ENCODE data around the gene CPPED1.
A peak's percentile ranks its signal among the peaks of the same experiment; 100 is the strongest.
"Not testable (repeated sequence)": the region's sequence is repeated elsewhere in the genome, so short reads cannot be mapped to it uniquely, and the experiment has no call there.

CPPED1 gene

DNA sequence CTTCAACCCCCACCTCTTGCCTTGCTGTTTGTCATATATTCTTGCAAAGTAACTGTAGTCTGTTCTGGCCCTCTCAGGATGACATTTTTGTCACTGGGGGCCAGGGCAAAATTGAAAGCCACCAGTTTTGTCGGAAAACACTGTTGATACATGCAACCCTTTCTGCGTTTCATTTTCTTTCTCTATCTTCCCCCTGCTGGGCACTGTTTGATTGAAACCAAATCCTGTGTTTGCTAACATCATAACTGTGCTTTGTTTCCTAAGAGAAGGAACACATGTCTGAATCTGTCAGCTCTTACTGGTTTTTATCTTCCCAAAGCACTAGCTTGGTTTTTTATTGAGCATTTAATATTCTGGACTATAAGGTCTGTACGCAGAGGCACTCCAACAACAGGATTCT, 11.7 kb upstream of the CPPED1 start:
- DNase-seq (ENCODE audit: low read depth in 1 of 2, low spot score in 1 of 2): peak in 1 of 2 experiments; percentile 17
- TF ChIP-seq JUND (IDR thresholded peaks at IDR 0.05; ENCODE audit: low read depth): no peak
- in situ Hi-C loops (cut with HindIII; ENCODE audit: low pct_unique_long_range_greater_than_20kb, low sequenced_read_pairs): no loop called here

DNA sequence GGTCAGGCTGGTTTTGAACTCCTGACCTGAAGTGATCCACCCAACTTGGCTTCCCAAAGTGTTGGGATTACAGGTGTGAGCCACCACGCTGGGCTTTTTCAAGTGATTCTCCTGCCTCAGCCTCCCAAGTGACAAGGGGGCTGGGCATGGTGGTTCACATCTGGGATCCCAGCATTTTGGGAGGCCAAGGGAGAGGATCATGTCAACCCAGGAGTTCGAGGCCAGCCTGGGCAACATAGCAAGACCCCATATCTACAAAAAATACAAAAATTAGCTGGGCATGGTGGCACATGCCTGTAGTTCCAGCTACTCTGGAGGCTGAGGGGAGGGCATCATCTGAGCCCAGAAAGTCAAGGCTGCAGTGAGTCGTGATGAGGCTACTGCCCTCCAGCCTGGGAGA, 10.0 kb upstream of the CPPED1 start:
- DNase-seq (ENCODE audit: low read depth in 1 of 2, low spot score in 1 of 2): not testable (repeated sequence)

DNA sequence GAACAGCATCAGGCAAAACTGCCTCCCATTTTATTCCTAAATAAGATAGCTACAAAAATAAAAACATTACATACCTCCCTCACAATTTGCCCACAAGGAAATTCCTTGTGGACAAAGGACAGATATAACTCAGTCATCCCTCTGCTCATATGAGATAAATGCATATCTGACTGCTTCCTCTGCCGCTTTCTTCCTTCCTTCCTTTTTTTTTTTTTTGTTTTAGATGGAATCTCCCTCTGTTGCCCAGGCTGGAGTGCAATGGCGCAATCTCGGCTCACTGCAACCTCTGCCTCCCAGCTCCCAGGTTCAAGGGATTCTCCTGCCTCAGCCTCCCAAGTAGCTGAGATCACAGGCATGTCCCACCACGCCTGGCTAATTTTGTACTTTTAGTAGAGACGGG, 9.6 kb upstream of the CPPED1 start:
- DNase-seq (ENCODE audit: low read depth in 1 of 2, low spot score in 1 of 2); in situ Hi-C loops (cut with HindIII; ENCODE audit: low pct_unique_long_range_greater_than_20kb, low sequenced_read_pairs): not testable (repeated sequence)

More for the DNA sequence above, 10.0 kb upstream of the CPPED1 start:
- in situ Hi-C loops (cut with HindIII; ENCODE audit: low pct_unique_long_range_greater_than_20kb, low sequenced_read_pairs): not testable (repeated sequence)

DNA sequence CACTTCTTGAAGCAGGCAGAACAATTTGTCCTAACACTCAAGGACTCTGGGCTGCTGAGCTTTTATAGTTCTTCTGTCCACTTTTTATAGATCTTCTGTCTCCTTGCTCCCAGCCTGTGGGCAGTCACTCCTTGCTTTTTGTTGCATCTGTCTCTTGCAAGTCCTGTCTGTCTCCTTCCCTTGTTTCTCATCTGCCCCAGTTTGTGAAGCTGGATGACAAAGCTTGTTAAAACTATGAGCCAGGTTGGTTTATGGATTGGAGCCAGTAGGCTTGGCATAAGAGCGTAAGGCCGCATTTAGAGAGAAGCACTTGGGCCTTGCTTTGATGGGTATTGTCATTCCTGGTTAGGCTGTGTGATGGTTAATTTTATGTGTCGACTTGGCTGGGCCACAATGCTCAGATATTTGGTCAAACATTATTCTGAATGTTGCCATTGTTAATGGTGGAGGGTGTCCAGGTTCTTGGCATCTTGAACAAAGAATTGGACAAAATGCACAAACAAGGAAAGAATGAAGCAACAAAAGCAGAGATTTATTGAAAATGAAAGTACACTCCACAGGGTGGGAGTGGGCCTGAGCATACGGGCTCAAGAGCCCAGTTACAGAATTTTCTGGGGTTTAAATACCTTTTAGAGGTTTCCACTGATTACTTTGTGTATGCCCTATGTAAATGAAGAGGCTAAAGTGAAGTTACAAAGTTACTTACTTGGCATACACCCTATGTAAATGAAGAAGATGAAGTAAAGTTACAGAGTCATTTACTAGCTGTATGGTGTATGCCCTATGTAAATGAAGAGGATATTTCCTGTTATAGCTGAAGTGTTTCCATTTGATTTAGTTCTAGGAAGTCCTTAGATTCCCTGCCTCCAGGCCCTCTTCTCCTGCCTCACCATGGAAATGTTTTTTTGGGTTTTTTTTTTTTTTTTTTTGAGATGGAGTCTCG, 8.0 kb upstream of the CPPED1 start:
- peak in 1 of 2 experiments; percentile 21 for DNase-seq (ENCODE audit: low read depth in 1 of 2, low spot score in 1 of 2)
- in situ Hi-C loops (cut with HindIII; ENCODE audit: low pct_unique_long_range_greater_than_20kb, low sequenced_read_pairs): no loop called here
- no peak for TF ChIP-seq JUND (IDR thresholded peaks at IDR 0.05; ENCODE audit: low read depth)

DNA sequence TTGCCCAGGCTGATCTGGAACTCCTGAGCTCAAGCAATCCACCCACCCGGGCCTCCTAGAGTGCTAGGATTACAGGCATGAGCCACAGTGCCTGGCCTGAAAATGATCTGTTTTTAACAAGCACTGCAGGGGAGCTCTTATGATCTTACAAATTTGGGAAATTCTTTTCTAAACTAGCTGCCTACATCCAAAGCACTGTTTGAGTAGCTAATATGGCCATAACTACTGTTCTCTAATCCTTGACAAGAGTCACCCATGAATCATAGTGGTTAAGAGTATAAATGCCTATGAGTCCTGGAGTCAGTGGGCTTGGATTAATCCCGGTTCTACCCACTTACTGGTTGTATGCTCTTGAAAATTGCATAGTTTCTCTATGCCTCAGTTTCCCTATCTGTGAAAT, 1.4 kb upstream of the CPPED1 start:
- no peak for TF ChIP-seq JUND (IDR thresholded peaks at IDR 0.05; ENCODE audit: low read depth)
- no peak for DNase-seq (ENCODE audit: low read depth in 1 of 2, low spot score in 1 of 2)

DNA sequence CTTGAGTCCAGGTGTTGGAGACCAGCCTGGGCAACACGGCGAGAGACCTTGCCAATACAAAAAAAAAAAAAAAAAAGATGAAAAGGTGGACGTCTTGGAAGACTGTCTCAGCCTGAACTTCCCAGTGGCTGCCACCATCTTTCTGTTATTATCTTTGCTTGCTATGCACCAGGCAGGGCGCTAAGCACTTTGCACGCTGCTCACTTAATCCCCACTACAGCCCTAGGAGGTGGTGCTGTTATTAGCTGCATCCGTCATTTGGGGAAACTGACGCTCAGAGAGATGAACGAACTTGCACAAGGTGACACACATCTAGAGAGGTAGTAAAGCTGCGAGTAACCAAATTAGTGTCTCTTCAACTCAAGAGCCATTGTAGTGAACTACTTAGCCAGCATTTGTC, 708 bp upstream of the CPPED1 start:
- DNase-seq (ENCODE audit: low read depth in 1 of 2, low spot score in 1 of 2): no peak
- TF ChIP-seq JUND (IDR thresholded peaks at IDR 0.05; ENCODE audit: low read depth): no peak
- in situ Hi-C loops (cut with HindIII; ENCODE audit: low pct_unique_long_range_greater_than_20kb, low sequenced_read_pairs): no loop called here

More for the DNA sequence above, 1.4 kb upstream of the CPPED1 start:
- in situ Hi-C loops (cut with HindIII; ENCODE audit: low pct_unique_long_range_greater_than_20kb, low sequenced_read_pairs): no loop called here

DNA sequence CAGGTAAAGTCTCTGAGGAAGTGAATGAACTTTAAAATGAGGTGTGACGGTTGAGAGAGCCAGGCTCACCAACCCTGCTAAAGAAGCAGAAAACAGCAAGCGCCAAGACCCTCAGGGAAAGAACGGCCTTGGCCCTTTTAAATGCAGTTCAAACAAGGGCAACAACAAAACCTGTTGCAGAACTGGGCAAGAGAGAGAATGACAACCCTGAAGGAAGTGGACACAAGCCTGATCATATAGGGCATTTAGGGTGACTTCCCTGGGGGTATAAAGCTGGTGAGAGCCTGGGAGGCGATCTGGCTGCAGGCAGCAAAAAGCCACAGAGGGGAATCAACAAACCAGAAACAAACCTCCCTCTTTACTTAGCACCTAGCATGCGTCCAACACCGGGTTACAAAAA, 1.0 kb downstream of the CPPED1 start:
- in situ Hi-C loops (cut with HindIII; ENCODE audit: low pct_unique_long_range_greater_than_20kb, low sequenced_read_pairs): no loop called here
- no peak for DNase-seq (ENCODE audit: low read depth in 1 of 2, low spot score in 1 of 2)
- no peak for TF ChIP-seq JUND (IDR thresholded peaks at IDR 0.05; ENCODE audit: low read depth)

DNA sequence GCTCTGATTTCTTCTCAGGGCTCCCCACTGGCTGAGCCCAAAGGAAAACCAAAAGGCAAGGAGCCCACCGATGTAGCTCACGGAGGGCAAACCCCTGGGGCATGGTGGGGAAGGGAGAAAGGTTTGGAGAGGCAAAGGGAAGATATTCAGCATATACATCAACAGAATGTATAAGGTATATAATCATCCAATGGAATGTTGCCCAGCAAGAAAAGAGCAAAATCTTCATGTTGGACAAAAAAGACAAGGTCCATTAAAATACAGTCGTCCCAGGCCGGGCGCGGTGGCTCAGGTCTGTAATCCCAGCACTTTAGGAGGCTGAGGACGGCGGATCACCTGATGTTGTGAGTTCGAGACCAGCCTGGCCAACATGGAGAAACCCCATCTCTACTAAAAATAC, 1.6 kb downstream of the CPPED1 start:
- no peak for DNase-seq (ENCODE audit: low read depth in 1 of 2, low spot score in 1 of 2)
- in situ Hi-C loops (cut with HindIII; ENCODE audit: low pct_unique_long_range_greater_than_20kb, low sequenced_read_pairs): no loop called here
- TF ChIP-seq JUND (IDR thresholded peaks at IDR 0.05; ENCODE audit: low read depth): no peak

DNA sequence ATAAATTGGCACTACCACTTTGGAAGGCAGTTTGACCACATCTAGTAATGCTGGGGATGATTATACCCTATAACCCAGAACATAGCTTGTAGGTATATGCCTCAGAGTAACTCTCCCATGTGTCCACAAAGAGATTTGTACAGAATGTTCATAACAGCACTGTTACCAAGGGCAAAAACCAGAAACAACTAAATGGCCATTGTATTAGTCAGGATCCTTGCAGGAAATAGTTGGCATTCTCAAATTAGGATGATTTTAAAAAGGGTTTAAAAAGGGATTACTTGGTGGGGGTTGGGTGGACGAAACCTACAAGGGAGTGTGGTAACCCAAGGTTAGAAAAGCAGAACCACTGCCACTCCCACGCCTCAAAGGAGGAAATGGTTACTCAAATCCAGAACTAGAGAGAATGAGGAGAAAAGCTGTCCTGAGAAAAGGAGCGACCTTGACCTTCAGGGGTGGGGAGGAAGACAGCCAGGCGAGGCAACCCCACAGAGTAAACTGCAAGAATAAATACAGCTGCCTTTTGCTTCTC, 2.1 kb downstream of the CPPED1 start:
- DNase-seq (ENCODE audit: low read depth in 1 of 2, low spot score in 1 of 2): no peak
- in situ Hi-C loops (cut with HindIII; ENCODE audit: low pct_unique_long_range_greater_than_20kb, low sequenced_read_pairs): no loop called here
- no peak for TF ChIP-seq JUND (IDR thresholded peaks at IDR 0.05; ENCODE audit: low read depth)

DNA sequence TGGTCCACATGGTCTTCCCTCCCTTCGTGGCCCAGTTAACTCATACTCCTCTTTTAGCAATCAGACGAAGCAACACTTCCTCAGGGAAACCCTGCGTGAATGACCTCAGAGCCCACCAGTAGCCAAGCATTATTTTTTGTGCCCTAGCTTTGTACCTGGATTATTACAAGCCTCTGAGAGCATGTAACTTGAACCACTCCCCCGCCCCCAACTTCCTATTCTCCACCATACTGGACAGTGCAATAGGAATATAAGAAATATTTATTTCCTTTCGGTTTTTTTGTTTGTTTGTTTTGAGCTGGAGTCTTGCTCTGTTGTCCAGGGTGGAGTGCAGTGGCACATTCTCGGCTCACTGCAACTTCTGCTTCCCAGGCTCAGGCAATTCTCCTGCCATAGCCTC, 2.9 kb downstream of the CPPED1 start:
- in situ Hi-C loops (cut with HindIII; ENCODE audit: low pct_unique_long_range_greater_than_20kb, low sequenced_read_pairs): no loop called here
- TF ChIP-seq JUND (IDR thresholded peaks at IDR 0.05; ENCODE audit: low read depth): no peak

DNA sequence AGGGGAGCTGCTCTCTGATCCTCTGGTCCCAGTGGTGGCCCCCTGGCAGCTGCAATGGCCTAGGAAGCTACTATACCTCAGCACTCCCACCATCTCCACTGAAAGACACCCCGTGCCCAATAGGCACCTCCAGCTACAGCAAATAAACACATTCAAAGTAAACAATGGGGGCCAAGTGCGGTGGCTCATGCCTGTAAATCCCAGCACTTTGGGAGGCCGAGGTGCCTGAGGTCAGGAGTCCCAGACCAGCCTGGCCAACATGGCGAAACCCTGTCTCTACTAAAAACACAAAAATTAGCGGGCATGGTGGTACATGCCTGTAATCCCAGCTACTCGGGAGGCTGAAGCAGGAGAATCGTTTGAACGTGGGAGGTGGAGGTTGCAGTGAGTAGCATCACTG, 3.7 kb downstream of the CPPED1 start:
- DNase-seq (ENCODE audit: low read depth in 1 of 2, low spot score in 1 of 2); in situ Hi-C loops (cut with HindIII; ENCODE audit: low pct_unique_long_range_greater_than_20kb, low sequenced_read_pairs): not testable (repeated sequence)

More for the DNA sequence above, 2.9 kb downstream of the CPPED1 start:
- DNase-seq (ENCODE audit: low read depth in 1 of 2, low spot score in 1 of 2): no peak

DNA sequence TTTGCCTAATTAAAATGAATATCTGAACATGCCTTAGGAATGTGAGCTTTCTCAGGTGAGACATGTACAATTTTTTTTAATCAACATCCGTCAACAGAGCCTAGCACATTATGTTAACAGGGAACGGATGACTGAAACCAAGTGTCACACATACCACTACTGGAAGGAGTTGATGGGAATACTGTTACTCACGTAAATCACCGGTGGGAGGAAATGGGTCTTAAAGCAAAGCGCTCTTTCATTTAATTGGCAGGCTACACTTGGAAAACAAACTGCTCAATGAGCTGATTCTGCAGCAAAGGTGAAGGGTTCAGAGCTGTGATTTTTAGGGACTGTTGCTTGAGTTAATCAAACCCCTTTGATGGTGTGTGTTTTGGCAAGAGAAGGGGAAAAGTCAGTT, 4.8 kb downstream of the CPPED1 start:
- in situ Hi-C loops (cut with HindIII; ENCODE audit: low pct_unique_long_range_greater_than_20kb, low sequenced_read_pairs): no loop called here
- no peak for DNase-seq (ENCODE audit: low read depth in 1 of 2, low spot score in 1 of 2)
- TF ChIP-seq JUND (IDR thresholded peaks at IDR 0.05; ENCODE audit: low read depth): no peak

DNA sequence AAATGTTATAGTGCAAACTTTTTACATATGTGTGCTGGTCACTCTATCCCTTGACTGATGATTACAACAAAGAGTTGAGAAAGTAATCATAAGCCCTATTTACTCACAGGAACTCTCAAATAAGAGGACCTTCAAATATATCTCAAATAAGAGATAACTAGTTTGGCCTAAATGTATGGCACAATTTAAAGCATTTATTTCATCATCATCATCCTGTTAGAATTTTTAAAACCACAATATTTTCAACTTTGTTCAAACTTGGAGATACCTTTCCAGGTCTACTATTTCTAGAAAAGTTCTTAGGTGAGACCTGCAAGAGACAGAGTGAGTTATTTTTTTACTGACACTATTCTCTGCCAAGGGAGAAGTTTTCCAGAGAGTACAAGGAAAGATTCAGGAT, 5.5 kb downstream of the CPPED1 start:
- DNase-seq (ENCODE audit: low read depth in 1 of 2, low spot score in 1 of 2): no peak
- in situ Hi-C loops (cut with HindIII; ENCODE audit: low pct_unique_long_range_greater_than_20kb, low sequenced_read_pairs): no loop called here
- TF ChIP-seq JUND (IDR thresholded peaks at IDR 0.05; ENCODE audit: low read depth): no peak

All from T47D (cell line).